Measurements from ENCODE around the gene RAI1.

RAI1 gene

GRCh38 chr17:17719966-17720543 is 38.8 kb downstream of the RAI1 start:
- no peak overlapping the region for H3K4me3 ChIP-seq (ENCODE audit: low read depth, low read length)
- TF ChIP-seq, protein P1, sequence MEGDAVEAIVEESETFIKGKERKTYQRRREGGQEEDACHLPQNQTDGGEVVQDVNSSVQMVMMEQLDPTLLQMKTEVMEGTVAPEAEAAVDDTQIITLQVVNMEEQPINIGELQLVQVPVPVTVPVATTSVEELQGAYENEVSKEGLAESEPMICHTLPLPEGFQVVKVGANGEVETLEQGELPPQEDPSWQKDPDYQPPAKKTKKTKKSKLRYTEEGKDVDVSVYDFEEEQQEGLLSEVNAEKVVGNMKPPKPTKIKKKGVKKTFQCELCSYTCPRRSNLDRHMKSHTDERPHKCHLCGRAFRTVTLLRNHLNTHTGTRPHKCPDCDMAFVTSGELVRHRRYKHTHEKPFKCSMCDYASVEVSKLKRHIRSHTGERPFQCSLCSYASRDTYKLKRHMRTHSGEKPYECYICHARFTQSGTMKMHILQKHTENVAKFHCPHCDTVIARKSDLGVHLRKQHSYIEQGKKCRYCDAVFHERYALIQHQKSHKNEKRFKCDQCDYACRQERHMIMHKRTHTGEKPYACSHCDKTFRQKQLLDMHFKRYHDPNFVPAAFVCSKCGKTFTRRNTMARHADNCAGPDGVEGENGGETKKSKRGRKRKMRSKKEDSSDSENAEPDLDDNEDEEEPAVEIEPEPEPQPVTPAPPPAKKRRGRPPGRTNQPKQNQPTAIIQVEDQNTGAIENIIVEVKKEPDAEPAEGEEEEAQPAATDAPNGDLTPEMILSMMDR (IDR thresholded peaks at IDR 0.05; ENCODE audit: insufficient read depth, low read depth, low read length, missing control alignments), result no peak
- DNase-seq (ENCODE audit: low read depth), result no peak

DNA sequence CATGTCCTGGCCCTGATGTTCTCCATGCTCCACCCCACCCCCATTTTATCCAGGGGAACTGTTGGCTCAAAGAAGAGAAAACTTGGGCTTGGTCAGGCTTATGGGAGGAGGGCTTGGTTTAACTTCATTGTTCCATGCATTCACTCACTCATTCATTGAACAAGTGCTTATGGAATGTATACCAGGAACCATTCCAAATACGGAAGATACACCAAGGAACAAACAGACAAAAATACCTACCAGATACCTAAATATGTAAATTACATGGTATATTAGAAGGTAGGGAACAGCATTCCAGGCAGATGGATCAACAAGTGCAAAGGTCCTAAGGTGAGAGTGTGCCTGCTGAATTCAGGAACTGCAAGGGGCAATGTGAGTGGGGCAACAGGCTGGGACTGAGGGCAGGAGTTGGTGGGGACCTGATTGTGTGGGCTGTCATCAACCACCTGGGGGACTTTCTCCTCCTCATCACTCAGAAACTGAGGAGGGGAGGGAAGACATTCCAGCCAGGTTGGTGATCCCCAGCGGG is 39.9 kb downstream of the RAI1 start:
- TF ChIP-seq, protein P1 (IDR thresholded peaks at IDR 0.05; ENCODE audit: insufficient read depth, low read depth, low read length, missing control alignments), result no peak
- no peak overlapping the region for H3K4me3 ChIP-seq (ENCODE audit: low read depth, low read length)
- no peak for DNase-seq (ENCODE audit: low read depth)

DNA sequence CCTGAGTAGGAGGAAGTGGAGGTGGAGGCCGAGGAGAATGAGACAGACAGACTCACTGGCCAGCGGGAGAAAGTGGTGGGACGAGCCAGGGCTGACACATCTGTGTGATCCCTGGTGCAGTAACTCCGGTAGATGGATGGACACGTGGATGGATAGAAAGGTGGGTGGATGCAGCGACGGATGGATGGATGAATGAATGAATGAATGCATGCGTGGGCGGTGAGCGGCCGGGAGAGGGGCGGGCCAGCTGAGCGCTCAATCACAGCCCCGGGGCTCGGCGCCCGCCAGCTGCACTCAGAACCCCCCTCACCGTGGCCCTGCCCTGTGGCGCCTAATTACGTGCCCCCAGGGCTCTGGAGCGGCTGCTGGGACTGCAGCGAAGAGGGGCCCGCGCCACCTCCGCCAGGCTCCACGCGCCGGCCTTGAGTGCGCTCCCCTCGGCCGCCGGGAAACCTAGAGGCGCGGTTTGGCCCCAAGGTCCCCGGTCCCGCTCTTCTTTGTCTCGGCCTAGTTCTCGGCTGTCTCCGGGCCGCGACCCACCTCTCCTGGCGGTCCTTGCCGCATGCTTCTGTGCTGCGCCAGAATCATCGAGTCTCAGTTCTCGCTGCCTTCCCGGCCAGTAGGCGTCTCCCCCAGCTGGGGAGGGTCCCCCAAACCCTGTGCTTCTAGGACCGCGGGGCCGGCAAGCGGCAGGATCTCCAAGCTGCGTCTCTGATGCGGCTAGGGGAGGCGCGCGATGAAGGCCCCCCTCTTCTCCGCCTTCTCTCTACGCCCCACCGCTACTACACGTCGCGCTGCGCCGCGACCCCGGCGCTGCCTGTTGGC is 41.0 kb downstream of the RAI1 start:
- no peak overlapping the region for H3K4me3 ChIP-seq (ENCODE audit: low read depth, low read length)
- no peak for DNase-seq (ENCODE audit: low read depth)
- TF ChIP-seq, protein P1 (IDR thresholded peaks at IDR 0.05; ENCODE audit: insufficient read depth, low read depth, low read length, missing control alignments), result no peak

GRCh38 chr17:17722906-17723353 is 41.7 kb downstream of the RAI1 start:
- TF ChIP-seq, protein P1 (IDR thresholded peaks at IDR 0.05; ENCODE audit: insufficient read depth, low read depth, low read length, missing control alignments), result no peak
- no peak for DNase-seq (ENCODE audit: low read depth)
- H3K4me3 ChIP-seq (ENCODE audit: low read depth, low read length), result no peak overlapping the region; the same call in 1 of the 2 replicates

- TF ChIP-seq, protein P1 (IDR thresholded peaks at IDR 0.05; ENCODE audit: insufficient read depth, low read depth, low read length, missing control alignments), result no peak
- peak; percentile 41 for DNase-seq (ENCODE audit: low read depth)
- peak overlapping the region; percentile 70 for H3K4me3 ChIP-seq (ENCODE audit: low read depth, low read length)
Measured at GRCh38 chr17:17723354-17724261, 42.4 kb downstream of the RAI1 start.

DNA sequence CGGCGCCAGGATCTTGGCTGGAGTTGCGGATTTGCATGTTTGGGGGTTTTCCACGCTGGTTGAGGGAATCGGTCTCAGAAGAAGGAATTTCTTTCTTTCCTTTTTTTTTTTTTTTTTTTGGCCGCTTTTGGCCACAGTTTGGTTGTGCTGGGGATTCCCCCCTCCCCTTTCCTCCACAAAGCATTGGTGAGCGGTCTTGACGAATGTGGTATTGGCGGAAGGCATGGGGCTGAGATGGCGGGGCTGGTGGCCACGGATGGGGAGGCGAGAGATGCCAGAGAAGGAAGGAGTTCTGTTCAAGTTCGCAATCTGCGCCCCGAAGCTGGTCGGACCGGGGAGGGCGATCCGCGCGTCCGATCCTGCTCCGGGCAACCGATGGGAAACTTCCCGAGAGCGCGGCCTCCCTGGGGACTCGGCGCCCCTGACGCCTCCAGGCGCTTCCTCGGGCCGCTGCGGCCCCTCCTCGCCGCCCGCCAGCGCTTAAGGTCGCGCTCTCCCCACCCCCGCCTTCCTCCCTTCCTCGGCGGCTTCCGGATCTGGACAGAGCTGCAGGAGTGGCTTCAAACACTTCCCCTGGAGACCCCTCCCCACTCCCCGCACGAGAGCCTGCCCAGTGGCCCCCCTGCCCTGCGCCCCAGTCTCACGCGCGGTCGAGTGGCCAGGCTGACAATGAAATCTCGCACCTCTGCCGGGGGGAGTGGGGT is 43.2 kb downstream of the RAI1 start:
- peak; percentile 59 for DNase-seq (ENCODE audit: low read depth)
- peak overlapping the region; percentile 70 for H3K4me3 ChIP-seq (ENCODE audit: low read depth, low read length)
- TF ChIP-seq, protein P1 (IDR thresholded peaks at IDR 0.05; ENCODE audit: insufficient read depth, low read depth, low read length, missing control alignments), result no peak

All from GM12865 (cell line).